ENCODE results near the gene CYP4B1. TPM values are rescaled to one million over a fixed set of nuclear protein-coding genes. Genes with fewer than 3 reads are reported as not detected.

The CYP4B1 gene
- total and polyA plus RNA-seq, 2 donors (not counting 3 experiments of a cell fraction or from before 2014, with no cell fraction given) = not detected

DNA sequence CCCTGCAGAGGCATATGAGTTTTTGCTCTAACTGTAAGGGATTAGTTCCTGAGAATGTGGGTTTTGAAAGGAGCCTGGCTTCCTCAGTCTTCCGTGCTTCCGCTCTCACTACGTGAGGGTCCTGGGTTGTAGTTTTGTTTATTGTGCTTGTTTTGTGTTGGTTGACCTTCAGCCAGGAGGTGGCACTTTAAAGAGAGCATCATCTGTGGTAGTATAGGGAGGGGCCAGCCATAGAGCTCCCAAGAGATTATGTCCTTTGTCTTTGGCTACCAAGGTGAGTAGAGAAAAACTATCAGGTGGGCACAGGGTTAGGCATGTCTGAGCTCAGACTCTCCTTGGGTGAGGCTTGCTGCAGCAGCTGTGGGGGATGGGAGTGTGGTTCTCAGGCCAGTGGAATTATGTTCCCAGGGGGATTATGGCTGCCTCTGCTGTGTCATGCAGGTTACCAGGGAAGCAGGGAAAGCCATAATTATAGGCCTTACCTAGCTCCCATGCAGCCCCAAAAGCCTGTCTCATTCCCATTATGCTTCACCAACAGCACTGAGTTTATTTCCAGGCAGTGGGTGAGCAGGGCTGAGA, 23.5 kb downstream of the CYP4B1 start:
- Histone ChIP-seq H3K4me2 (ENCODE audit: insufficient read depth, low read length) (no peak overlapping the region), H3K27me3 (ENCODE audit: control insufficient read depth in 2 of 2, insufficient read depth in 2 of 2, low read length in 2 of 2) (no peaks in the 10 kb centered on the region), H3K9ac (replicated peaks; ENCODE audit: extremely low read depth, insufficient read depth, low read length) (no peak overlapping the region), H4K20me1 (replicated peaks; ENCODE audit: control insufficient read depth, extremely low read depth, insufficient read depth, low read length) (no peaks in the 10 kb centered on the region), H2AFZ (ENCODE audit: low read depth, low read length) (no peak overlapping the region), H3K9me1 (replicated peaks; ENCODE audit: control insufficient read depth, extremely low read depth, insufficient read depth, low read length) (no peaks in the 10 kb centered on the region), H3K79me2 (ENCODE audit: control insufficient read depth, insufficient read depth, low read length) (no peaks in the 10 kb centered on the region), H3K27ac (ENCODE audit: insufficient read depth, low read depth, low read length) (no peak overlapping the region), H3K4me1 (ENCODE audit: control insufficient read depth, extremely low read depth, insufficient read depth, low read length) (no peaks in the 10 kb centered on the region), H3K4me3 (replicated peaks in 1 of 3; ENCODE audit: insufficient read depth in 1 of 3, low read depth in 1 of 3, low read length in 3 of 3) (no peak overlapping the region), H3K9me3 (replicated peaks; ENCODE audit: control insufficient read depth, insufficient read depth, low read length) (no peaks in the 10 kb centered on the region), H3K36me3 (ENCODE audit: control insufficient read depth in 2 of 2, extremely low read depth in 1 of 2, insufficient read depth in 2 of 2, low read length in 2 of 2) (no peaks in the 10 kb centered on the region)
- no peak for FAIRE-seq
- intact Hi-C loops (cut with micrococcal nuclease) = no loop called here
- ChIA-PET POLR2A (no interaction called here), CTCF (no interaction called here)
- no peak for DNase-seq (ENCODE audit: low read depth, low spot score)
- BruUV-seq (replicated peaks) = no TSS peak
- TF ChIP-seq FOS (IDR thresholded peaks at IDR 0.05; ENCODE audit: borderline replicate concordance, insufficient read depth, low read length) (no peak), CTCF (IDR thresholded peaks at IDR 0.05; ENCODE audit: extremely low read depth in 1 of 2, insufficient read depth in 1 of 2, low read depth in 1 of 2, low read length in 2 of 2) (no peak), POLR2A (IDR thresholded peaks at IDR 0.05; ENCODE audit: low read depth, low read length) (no peak), POLR2AphosphoS5 (IDR thresholded peaks at IDR 0.05; ENCODE audit: insufficient read depth, low read depth, low read length) (no peak), MYC (IDR thresholded peaks at IDR 0.05; ENCODE audit: low read depth, low read length) (no peak), GATA2 (IDR thresholded peaks at IDR 0.05; ENCODE audit: insufficient read depth, insufficient read length, low read depth, low read length) (no peak), JUN (IDR thresholded peaks at IDR 0.05; ENCODE audit: borderline replicate concordance, insufficient read depth, insufficient read length, low read depth) (no peak), EZH2 (IDR thresholded peaks at IDR 0.05; ENCODE audit: borderline replicate concordance, low read depth, low read length, severe bottlenecking) (no peak)
- TF ChIP-seq, protein P1, sequence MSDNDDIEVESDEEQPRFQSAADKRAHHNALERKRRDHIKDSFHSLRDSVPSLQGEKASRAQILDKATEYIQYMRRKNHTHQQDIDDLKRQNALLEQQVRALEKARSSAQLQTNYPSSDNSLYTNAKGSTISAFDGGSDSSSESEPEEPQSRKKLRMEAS (IDR thresholded peaks at IDR 0.05; ENCODE audit: insufficient read depth, insufficient read length) = no peak
- dilution Hi-C loops (cut with MboI; ENCODE audit: extremely low pct_ligation_motif_present, low sequenced_read_pairs) = no loop called here
